IMR-90 (cell line): ENCODE results near the gene INO80D.

Experiments
- CTCF ChIP-seq: conservative IDR thresholded peaks from 2 replicates; pipeline ENCODE4 v1.5.1; 2012; ENCODE audit warnings: mild to moderate bottlenecking, low read depth, low read length, improper control_type of control experiment
- MAZ ChIP-seq: IDR thresholded peaks from 2 replicates; pipeline ENCODE4 v1.6.1; 2012; ENCODE audit warnings: low read depth, mild to moderate bottlenecking, low read length, improper control_type of control experiment, moderate library complexity, borderline replicate concordance
- POLR2A ChIP-seq: IDR thresholded peaks from 2 replicates; pipeline ENCODE4 v1.6.1; 2012; ENCODE audit warnings: mild to moderate bottlenecking, low read depth, low read length

GRCh38 chr2:206108713-206109112 is 22.7 kb upstream of the INO80D start:
- TF ChIP-seq POLR2A (no peak), CTCF (no peak), MAZ (no peak)
